MCF 10A (cell line): ENCODE measurements around the gene PTPN23. TPM values are rescaled to one million over a fixed set of nuclear protein-coding genes. Genes with fewer than 3 reads are reported as not detected.
A peak's percentile ranks its signal among the peaks of the same experiment; 100 is the strongest.

ENCODE experiments used
- BruUV-seq: library from RNA; stranded (reverse); fragments of 400-500 nt; replicated peaks from 2 replicates; lab custom pipeline; 2021; lab: Mats Ljungman, UMichigan
- CTCF ChIA-PET: fragments of 300-600 bp; sonication (Branson Sonifier 250); formaldehyde crosslinking; extraction: SDS; loops from one replicate; lab custom pipeline; 2021; ENCODE audit warnings: antibody characterized with exemption, inconsistent platforms; lab: Yijun Ruan, JAX
- POLR2A ChIA-PET: fragments of 300-600, 350-650 bp; sonication (Branson Sonifier 250); formaldehyde crosslinking; extraction: SDS; loops from one replicate; lab custom pipeline; 2020; ENCODE audit warnings: antibody characterized with exemption, inconsistent platforms; lab: Yijun Ruan, JAX
- DNase-seq: peaks from one replicate; pipeline ENCODE4 v3.0.0-alpha.2; 2018; ENCODE audit not compliant: unreplicated experiment
- H3K27ac Mint-ChIP-seq: one replicate; pipeline ENCODE4 v1.8.0; 2022; ENCODE audit warnings: mild to moderate bottlenecking, low read depth, mixed read lengths; ENCODE audit not compliant: unreplicated experiment
- H3K27me3 Mint-ChIP-seq: one replicate; pipeline ENCODE4 v1.8.0; 2022; ENCODE audit warnings: mixed read lengths; ENCODE audit not compliant: insufficient read depth, unreplicated experiment
- H3K36me3 Mint-ChIP-seq: one replicate; pipeline ENCODE4 v1.8.0; 2022; ENCODE audit warnings: mild to moderate bottlenecking, moderate library complexity, mixed read lengths; ENCODE audit not compliant: insufficient read depth, unreplicated experiment
- H3K4me1 Mint-ChIP-seq: one replicate; pipeline ENCODE4 v1.8.0; 2022; ENCODE audit warnings: mixed read lengths; ENCODE audit not compliant: insufficient read depth, unreplicated experiment
- H3K4me3 Mint-ChIP-seq: one replicate; pipeline ENCODE4 v1.8.0; 2022; ENCODE audit warnings: mild to moderate bottlenecking, moderate library complexity, mixed read lengths; ENCODE audit not compliant: unreplicated experiment
- H3K9me3 Mint-ChIP-seq: one replicate; pipeline ENCODE4 v1.8.0; 2022; ENCODE audit warnings: mixed read lengths; ENCODE audit not compliant: unreplicated experiment
- CTCF ChIP-seq: fragments of 200-600 bp; IDR thresholded peaks from one replicate; pipeline ENCODE4 v1.8.0; 2022; ENCODE audit warnings: antibody characterized with exemption, mild to moderate bottlenecking; ENCODE audit not compliant: unreplicated experiment
- intact Hi-C: fragments of 100-400 bp; cut with micrococcal nuclease; formaldehyde crosslinking; loops from 2 replicates; pipeline ENCODE4 v1.14.1; 2022
- total RNA-seq: library from RNA; stranded (reverse); gene quantifications from 2 replicates; pipeline ENCODE4 v1.2.3, GENCODE V29; 2022

The PTPN23 gene
- total RNA-seq, 1 experiment from 2014 or later: 44.5 TPM

DNA sequence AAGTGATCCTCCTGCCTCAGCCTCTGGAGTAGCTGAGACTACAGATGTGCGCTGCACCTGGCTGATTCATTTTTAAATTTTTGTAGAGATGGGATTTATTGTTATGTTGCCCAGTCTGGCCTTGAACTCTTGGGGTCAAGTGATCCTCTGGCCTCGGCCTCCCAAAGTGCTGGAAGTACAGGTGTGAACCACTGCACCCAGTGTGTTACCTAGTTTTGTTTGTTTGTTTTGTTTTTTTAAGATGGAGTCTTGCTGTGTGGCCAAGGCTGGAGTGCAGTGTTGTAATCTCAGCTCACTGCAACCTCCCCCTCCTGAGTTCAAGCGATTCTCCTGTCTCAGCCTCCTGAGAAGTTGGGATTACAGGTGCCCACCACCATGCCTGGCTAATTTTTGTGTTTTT, 12.1 kb downstream of the PTPN23 start:
- Mint-ChIP-seq H3K4me1 (peaks cover 4% of the 10 kb centered on the region), H3K9me3 (no peaks in the 10 kb centered on the region), H3K36me3 (peaks cover 28% of the 10 kb centered on the region), H3K27me3 (no peaks in the 10 kb centered on the region), H3K27ac (no peak overlapping the region), H3K4me3 (no peak overlapping the region)
- intact Hi-C loops: no loop called here
- ChIA-PET POLR2A (interaction anchor here (2.3 kb wide), 1 partner anchor 13 kb away, joined by 10 read pairs; the partner anchor contains the start of gene PTPN23), CTCF (no interaction called here)
- no peak for DNase-seq
- no peak for TF ChIP-seq CTCF
- BruUV-seq: no TSS peak

DNA sequence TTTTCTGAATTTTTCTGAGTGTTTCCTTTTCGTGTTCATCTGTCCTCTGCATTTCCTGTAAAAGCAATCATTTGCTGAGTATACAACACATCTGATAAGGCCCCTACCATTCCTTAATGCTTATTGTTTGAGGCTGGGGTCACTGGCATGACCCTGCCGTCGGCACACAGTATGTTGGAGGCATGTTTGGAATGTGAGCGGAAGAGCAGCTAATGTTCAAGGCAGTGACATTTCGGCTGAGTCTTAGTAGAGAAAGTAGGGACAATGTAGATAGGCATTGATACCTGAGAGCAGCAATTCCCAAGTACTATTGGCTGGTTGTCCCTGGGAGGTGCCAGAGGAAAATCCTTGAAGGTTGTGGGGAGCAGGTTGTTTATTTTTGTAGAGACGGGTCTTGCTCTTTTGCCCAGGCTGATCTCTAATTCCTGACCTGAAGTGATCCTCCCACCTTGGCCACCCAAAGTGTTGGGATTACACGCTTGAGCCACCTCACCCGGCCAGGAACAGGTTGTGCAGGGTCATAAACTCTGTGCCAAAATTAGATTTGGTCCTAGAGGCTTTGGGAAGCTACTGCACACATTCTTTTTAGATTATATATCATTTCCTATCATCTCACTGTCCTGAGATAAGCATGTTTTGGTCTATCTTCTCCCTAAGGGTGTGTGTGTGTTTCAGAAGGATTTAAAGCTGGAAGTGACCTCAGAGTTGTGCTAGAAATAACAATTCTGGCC, 13.5 kb downstream of the PTPN23 start:
- no TSS peak for BruUV-seq
- no peaks in the 10 kb centered on the region for H3K9me3 Mint-ChIP-seq
- H3K36me3 Mint-ChIP-seq: peaks cover 30% of the 10 kb centered on the region
- CTCF ChIA-PET: interaction anchor here (0.6 kb wide), 1 partner anchor 83 kb away, joined by 3 read pairs; no protein-coding TSS in a partner anchor
- POLR2A ChIA-PET: interaction anchor here (0.9 kb wide), 1 partner anchor 13 kb away, joined by 3 read pairs; the partner anchor contains the start of gene PTPN23
- H3K27ac Mint-ChIP-seq: no peak overlapping the region
- H3K4me1 Mint-ChIP-seq: peaks cover 4% of the 10 kb centered on the region
- DNase-seq: no peak
- intact Hi-C loops: no loop called here
- TF ChIP-seq CTCF: no peak
- H3K27me3 Mint-ChIP-seq: no peaks in the 10 kb centered on the region
- no peak overlapping the region for H3K4me3 Mint-ChIP-seq

DNA sequence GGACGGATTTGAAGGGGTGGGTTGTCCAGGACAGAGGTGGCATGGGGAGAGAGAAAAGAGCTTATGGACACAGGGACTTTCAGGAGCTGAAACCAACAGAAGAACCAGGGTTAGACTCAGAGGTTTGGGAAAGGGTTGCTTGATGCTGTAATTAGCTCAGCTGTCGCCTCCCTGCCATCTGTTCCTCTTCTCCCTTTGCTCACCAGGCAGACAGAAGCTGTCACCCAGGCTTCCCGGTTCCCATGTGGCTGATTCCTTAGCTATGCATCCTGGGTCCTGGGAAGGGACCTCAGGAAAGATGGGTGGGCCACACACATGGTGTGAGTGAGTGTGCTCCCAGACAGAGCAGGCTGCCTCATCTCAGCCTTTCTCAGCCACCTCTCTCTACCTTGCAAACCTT, 14.1 kb downstream of the PTPN23 start:
- Mint-ChIP-seq H3K9me3 (no peaks in the 10 kb centered on the region), H3K27ac (no peak overlapping the region), H3K36me3 (peaks cover 34% of the 10 kb centered on the region), H3K4me3 (no peak overlapping the region), H3K4me1 (peaks cover 7% of the 10 kb centered on the region), H3K27me3 (no peaks in the 10 kb centered on the region)
- no peak for DNase-seq
- no peak for TF ChIP-seq CTCF
- ChIA-PET POLR2A (interaction anchor here (0.9 kb wide), 1 partner anchor 14 kb away, joined by 3 read pairs; the partner anchor contains the start of gene PTPN23), CTCF (interaction anchor here (0.5 kb wide), 1 partner anchor 39 kb away, joined by 3 read pairs; no protein-coding TSS in a partner anchor)
- BruUV-seq: no TSS peak
- intact Hi-C loops: no loop called here

GRCh38 chr3:47398228-47398627, 17.4 kb downstream of the PTPN23 start:
- Mint-ChIP-seq H3K27ac (no peak overlapping the region), H3K36me3 (peaks cover 38% of the 10 kb centered on the region), H3K4me3 (no peak overlapping the region), H3K4me1 (peaks cover 9% of the 10 kb centered on the region), H3K9me3 (no peaks in the 10 kb centered on the region), H3K27me3 (no peaks in the 10 kb centered on the region)
- ChIA-PET POLR2A (interaction anchor here (0.6 kb wide), 1 partner anchor 885 kb away, joined by 3 read pairs; no protein-coding TSS in a partner anchor), CTCF (interaction anchor here (0.7 to 0.9 kb wide), 3 partner anchors 24 to 399 kb away, joined by 3 read pairs; no protein-coding TSS in a partner anchor)
- no peak for DNase-seq
- intact Hi-C loops: no loop called here
- TF ChIP-seq CTCF: no peak
- BruUV-seq: TSS peak; percentile 7
